K562 (cell line): Measurements from ENCODE around the gene DLGAP1.

Source experiments
- CTCF ChIP-seq, 3 experiments: IDR thresholded peaks in 2 of 3; conservative IDR thresholded peaks in 1 of 3; 2 replicates each; pipeline ENCODE4 v1.5.1; 2011 to 2012; ENCODE audit warnings: low read length in 3 of 3, mild to moderate bottlenecking in 3 of 3, control low read depth in 2 of 3, improper control_type of control experiment in 1 of 3, inconsistent platforms in 1 of 3, low read depth in 1 of 3, mixed read lengths in 1 of 3, moderate library complexity in 1 of 3; ENCODE audit not compliant: insufficient read depth in 2 of 3
- MXI1 ChIP-seq: IDR thresholded peaks from 2 replicates; pipeline ENCODE4 v1.6.1; 2011; ENCODE audit warnings: low read depth, mild to moderate bottlenecking, improper control_type of control experiment, low read length
- PCBP2 ChIP-seq: fragments of 200-400 bp; formaldehyde crosslinking; IDR thresholded peaks from 2 replicates; pipeline ENCODE4 v1.6.1; 2018; ENCODE audit warnings: low read length, low read depth, mild to moderate bottlenecking, moderate library complexity; ENCODE audit not compliant: poor library complexity, severe bottlenecking
- POLR2A ChIP-seq: fragments of 450-650 bp; conservative IDR thresholded peaks from 2 replicates; pipeline ENCODE4 v1.6.1; 2016
- ZBTB17 ChIP-seq: fragments of 450-650 bp; formaldehyde crosslinking; IDR thresholded peaks from 2 replicates; pipeline ENCODE4 v1.4.0; 2020; ENCODE audit warnings: mild to moderate bottlenecking

- TF ChIP-seq CTCF (IDR thresholded peaks at IDR 0.05 in 2 of 3, conservative IDR thresholded peaks at IDR 0.05 in 1 of 3; ENCODE audit: insufficient read depth in 2 of 3, low read depth in 1 of 3, low read length in 3 of 3) (no peak), MXI1 (no peak), POLR2A (no peak), PCBP2 (no peak), ZBTB17 (CRISPR knock-in tag) (no peak)
These were observed 161.8 kb downstream of the DLGAP1 start for GRCh38 chr18:4293337-4293736.
